ENCODE results near the gene GJA1. TPM values are rescaled to one million over a fixed set of nuclear protein-coding genes. Genes with fewer than 3 reads are reported as not detected.

Gene GJA1
- polyA plus RNA-seq, 1 of the 3 experiments (the other 2 are of a cell fraction), result 23.5 TPM

DNA sequence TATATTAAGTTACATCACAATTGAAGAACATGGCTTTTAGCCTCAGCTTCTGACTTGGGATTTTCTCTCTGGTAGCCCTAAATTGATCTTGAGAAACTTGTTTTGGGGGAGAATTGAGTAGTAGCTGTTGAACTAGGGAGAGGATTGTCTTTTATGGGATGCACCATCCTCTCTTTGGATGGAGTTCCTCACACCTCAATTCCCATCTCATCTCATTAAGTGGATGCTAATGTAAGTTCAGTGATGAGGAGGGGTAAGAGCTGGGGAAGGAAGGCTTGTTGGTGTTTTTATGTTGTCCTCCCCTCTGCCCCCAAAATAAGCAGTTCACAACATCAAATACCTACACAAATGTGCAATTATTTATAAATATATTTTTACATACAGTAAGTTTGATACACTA is 4.0 kb downstream of the GJA1 start:
- Histone ChIP-seq H4K20me1 (ENCODE audit: insufficient read depth) (peaks cover 18% of the 10 kb centered on the region), H3K27me3 (ENCODE audit: insufficient read depth) (no peaks in the 10 kb centered on the region), H3K9ac (peak overlapping the region; percentile 9; the same call in 1 of the 2 replicates), H3K27ac (ENCODE audit: low read depth in 2 of 2, low read length in 1 of 2) (peak overlapping the region in 1 of 2 experiments; percentile 89; a peak in 2 of 4 replicates), H3K79me2 (ENCODE audit: insufficient read depth) (peaks cover 90% of the 10 kb centered on the region), H3K9me3 (no peaks in the 10 kb centered on the region), H3F3A (replicated peaks; ENCODE audit: insufficient read depth) (peaks cover 11% of the 10 kb centered on the region), H3K4me3 (ENCODE audit: low read depth in 2 of 2, low read length in 1 of 2) (peak overlapping the region in 1 of 2 experiments; percentile 86; a peak in 1 of 4 replicates), H2AFZ (ENCODE audit: low read depth) (no peak overlapping the region), H3K4me1 (ENCODE audit: control insufficient read depth in 1 of 2, insufficient read depth in 2 of 2, low read depth in 1 of 2, low read length in 1 of 2) (peaks cover 4 to 38% of the 10 kb centered on the region in 2 experiments), H3K4me2 (peak overlapping the region; percentile 95), H3K36me3 (replicated peaks in 1 of 2; ENCODE audit: control insufficient read depth in 1 of 2, insufficient read depth in 2 of 2, low read length in 1 of 2) (peaks cover 0 to 5% of the 10 kb centered on the region in 2 experiments), H3K9me2 (no peaks in the 10 kb centered on the region)
- no peak for TF ChIP-seq IRF3 (IDR thresholded peaks at IDR 0.05; ENCODE audit: low read depth, low read length)
- TF ChIP-seq RXRA (IDR thresholded peaks at IDR 0.05; ENCODE audit: borderline replicate concordance, low read depth), result no peak
- TF ChIP-seq, protein P1, sequence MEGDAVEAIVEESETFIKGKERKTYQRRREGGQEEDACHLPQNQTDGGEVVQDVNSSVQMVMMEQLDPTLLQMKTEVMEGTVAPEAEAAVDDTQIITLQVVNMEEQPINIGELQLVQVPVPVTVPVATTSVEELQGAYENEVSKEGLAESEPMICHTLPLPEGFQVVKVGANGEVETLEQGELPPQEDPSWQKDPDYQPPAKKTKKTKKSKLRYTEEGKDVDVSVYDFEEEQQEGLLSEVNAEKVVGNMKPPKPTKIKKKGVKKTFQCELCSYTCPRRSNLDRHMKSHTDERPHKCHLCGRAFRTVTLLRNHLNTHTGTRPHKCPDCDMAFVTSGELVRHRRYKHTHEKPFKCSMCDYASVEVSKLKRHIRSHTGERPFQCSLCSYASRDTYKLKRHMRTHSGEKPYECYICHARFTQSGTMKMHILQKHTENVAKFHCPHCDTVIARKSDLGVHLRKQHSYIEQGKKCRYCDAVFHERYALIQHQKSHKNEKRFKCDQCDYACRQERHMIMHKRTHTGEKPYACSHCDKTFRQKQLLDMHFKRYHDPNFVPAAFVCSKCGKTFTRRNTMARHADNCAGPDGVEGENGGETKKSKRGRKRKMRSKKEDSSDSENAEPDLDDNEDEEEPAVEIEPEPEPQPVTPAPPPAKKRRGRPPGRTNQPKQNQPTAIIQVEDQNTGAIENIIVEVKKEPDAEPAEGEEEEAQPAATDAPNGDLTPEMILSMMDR (IDR thresholded peaks at IDR 0.05), result no peak
- TF ChIP-seq, protein P2, sequence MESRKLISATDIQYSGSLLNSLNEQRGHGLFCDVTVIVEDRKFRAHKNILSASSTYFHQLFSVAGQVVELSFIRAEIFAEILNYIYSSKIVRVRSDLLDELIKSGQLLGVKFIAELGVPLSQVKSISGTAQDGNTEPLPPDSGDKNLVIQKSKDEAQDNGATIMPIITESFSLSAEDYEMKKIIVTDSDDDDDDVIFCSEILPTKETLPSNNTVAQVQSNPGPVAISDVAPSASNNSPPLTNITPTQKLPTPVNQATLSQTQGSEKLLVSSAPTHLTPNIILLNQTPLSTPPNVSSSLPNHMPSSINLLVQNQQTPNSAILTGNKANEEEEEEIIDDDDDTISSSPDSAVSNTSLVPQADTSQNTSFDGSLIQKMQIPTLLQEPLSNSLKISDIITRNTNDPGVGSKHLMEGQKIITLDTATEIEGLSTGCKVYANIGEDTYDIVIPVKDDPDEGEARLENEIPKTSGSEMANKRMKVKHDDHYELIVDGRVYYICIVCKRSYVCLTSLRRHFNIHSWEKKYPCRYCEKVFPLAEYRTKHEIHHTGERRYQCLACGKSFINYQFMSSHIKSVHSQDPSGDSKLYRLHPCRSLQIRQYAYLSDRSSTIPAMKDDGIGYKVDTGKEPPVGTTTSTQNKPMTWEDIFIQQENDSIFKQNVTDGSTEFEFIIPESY (IDR thresholded peaks at IDR 0.05; ENCODE audit: borderline replicate concordance, low read depth), result no peak
- TF ChIP-seq, protein P3, sequence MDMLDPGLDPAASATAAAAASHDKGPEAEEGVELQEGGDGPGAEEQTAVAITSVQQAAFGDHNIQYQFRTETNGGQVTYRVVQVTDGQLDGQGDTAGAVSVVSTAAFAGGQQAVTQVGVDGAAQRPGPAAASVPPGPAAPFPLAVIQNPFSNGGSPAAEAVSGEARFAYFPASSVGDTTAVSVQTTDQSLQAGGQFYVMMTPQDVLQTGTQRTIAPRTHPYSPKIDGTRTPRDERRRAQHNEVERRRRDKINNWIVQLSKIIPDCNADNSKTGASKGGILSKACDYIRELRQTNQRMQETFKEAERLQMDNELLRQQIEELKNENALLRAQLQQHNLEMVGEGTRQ (IDR thresholded peaks at IDR 0.05; ENCODE audit: borderline replicate concordance, low read depth, low read length), result no peak
- no peak for TF ChIP-seq POLR2AphosphoS5 (IDR thresholded peaks at IDR 0.05; ENCODE audit: low read depth, low read length)
- TF ChIP-seq YY1 (IDR thresholded peaks at IDR 0.05; ENCODE audit: low read depth), result no peak
- no peak for TF ChIP-seq TCF12 (IDR thresholded peaks at IDR 0.05)
- CTCF ChIA-PET, result interaction anchor here (0.8 to 2.2 kb wide), 5 partner anchors 9 to 594 kb away, joined by 3 to 10 read pairs (median 5); no protein-coding TSS in a partner anchor
- POLR2A ChIA-PET, result no interaction called here
- no peak for DNase-seq

GRCh38 chr6:121439926-121440325 is 4.5 kb downstream of the GJA1 start:
- Histone ChIP-seq H3K4me2 (peak overlapping the region; percentile 95), H2AFZ (ENCODE audit: low read depth) (no peak overlapping the region), H3K27ac (ENCODE audit: low read depth in 2 of 2, low read length in 1 of 2) (no peak overlapping the region; a peak in 1 of 4 replicates), H3K36me3 (replicated peaks in 1 of 2; ENCODE audit: control insufficient read depth in 1 of 2, insufficient read depth in 2 of 2, low read length in 1 of 2) (peaks cover 0 to 5% of the 10 kb centered on the region in 2 experiments), H3K4me1 (ENCODE audit: control insufficient read depth in 1 of 2, insufficient read depth in 2 of 2, low read depth in 1 of 2, low read length in 1 of 2) (peaks cover 4 to 38% of the 10 kb centered on the region in 2 experiments), H3K4me3 (ENCODE audit: low read depth in 2 of 2, low read length in 1 of 2) (peak overlapping the region in 1 of 2 experiments; percentile 7; a peak in 1 of 4 replicates), H3F3A (replicated peaks; ENCODE audit: insufficient read depth) (peaks cover 9% of the 10 kb centered on the region), H3K9ac (no peak overlapping the region; the same call in 1 of the 2 replicates), H4K20me1 (ENCODE audit: insufficient read depth) (peaks cover 18% of the 10 kb centered on the region), H3K27me3 (ENCODE audit: insufficient read depth) (no peaks in the 10 kb centered on the region), H3K9me3 (no peaks in the 10 kb centered on the region), H3K79me2 (ENCODE audit: insufficient read depth) (peaks cover 95% of the 10 kb centered on the region), H3K9me2 (no peaks in the 10 kb centered on the region)
- DNase-seq, result no peak
- ChIA-PET CTCF (interaction anchor here (0.6 to 2.2 kb wide), 5 partner anchors 10 to 594 kb away, joined by 3 to 10 read pairs (median 5); no protein-coding TSS in a partner anchor), POLR2A (no interaction called here)
- 67% methylated on average over 4 of the region's 4 CpGs for WGBS (ENCODE audit: low lambda C conversion rate)
- TF ChIP-seq RAD21 (IDR thresholded peaks at IDR 0.05; ENCODE audit: low read length), result no peak
- TF ChIP-seq, protein P1 (IDR thresholded peaks at IDR 0.05), result no peak
- no peak for TF ChIP-seq FOSL2 (IDR thresholded peaks at IDR 0.05; ENCODE audit: borderline replicate concordance, low read depth)
- TF ChIP-seq GATA2 (CRISPR knock-in tag; IDR thresholded peaks at IDR 0.05), result no peak
- TF ChIP-seq SMC3 (IDR thresholded peaks at IDR 0.05; ENCODE audit: low read depth, low read length), result no peak
- no peak for TF ChIP-seq POLR2AphosphoS5 (IDR thresholded peaks at IDR 0.05; ENCODE audit: low read depth, low read length)
- TF ChIP-seq RFX5 (IDR thresholded peaks at IDR 0.05; ENCODE audit: low read length), result no peak
- no peak for TF ChIP-seq RCOR1 (IDR thresholded peaks at IDR 0.05; ENCODE audit: low read length)

All from SK-N-SH (cell line).